NCI-H2107 treated with DMSO at 0.1 percent for 48 hours (cell line): ENCODE data around the gene RNF103.

ENCODE experiments used
- DNase-seq: peaks from one replicate; lab custom pipeline; 2025; ENCODE audit not compliant: unreplicated experiment; lab: John Stamatoyannopoulos, UW

RNF103 gene

GRCh38 chr2:86570059-86570458, 53.6 kb downstream of the RNF103 start:
- no peak for DNase-seq

DNA sequence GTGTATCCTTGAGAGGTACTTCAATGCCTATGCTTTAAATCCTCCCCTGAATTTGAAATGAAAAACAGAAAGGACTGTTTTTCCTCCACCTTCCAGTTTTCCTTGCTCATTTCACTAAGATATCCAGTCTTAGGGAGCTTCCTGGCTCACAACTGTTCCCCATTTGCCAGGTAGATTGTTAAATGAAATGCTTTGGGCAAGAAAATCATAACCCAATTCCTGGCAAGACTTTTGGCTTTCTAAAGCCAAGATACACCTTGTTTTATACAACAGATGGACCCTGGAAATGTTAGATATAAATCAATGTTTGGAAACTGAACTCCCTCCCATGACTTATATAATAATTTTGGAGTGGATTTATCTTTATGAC, 56.9 kb downstream of the RNF103 start:
- DNase-seq: no peak

GRCh38 chr2:86566158-86566820, 57.4 kb downstream of the RNF103 start:
- DNase-seq: no peak

DNA sequence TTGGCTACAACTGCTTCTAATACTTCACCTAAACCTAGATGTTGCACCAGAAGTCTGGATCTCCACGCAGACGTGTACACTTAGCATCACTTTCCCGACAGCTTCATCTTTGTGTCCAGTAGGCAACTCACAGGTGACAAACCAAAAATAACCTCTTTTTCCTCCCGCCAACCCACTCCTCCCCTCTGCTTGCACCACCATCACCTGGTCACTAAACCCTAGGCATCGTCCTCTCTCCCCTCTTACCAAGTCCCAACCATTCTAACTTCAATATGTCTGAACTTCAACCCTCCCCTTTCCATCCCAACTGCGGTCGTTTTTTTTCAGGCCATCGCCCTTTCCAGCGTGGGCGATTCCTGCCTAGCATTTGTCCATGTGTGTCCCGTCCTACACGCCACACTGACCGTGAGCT, 60.0 kb downstream of the RNF103 start:
- no peak for DNase-seq

DNA sequence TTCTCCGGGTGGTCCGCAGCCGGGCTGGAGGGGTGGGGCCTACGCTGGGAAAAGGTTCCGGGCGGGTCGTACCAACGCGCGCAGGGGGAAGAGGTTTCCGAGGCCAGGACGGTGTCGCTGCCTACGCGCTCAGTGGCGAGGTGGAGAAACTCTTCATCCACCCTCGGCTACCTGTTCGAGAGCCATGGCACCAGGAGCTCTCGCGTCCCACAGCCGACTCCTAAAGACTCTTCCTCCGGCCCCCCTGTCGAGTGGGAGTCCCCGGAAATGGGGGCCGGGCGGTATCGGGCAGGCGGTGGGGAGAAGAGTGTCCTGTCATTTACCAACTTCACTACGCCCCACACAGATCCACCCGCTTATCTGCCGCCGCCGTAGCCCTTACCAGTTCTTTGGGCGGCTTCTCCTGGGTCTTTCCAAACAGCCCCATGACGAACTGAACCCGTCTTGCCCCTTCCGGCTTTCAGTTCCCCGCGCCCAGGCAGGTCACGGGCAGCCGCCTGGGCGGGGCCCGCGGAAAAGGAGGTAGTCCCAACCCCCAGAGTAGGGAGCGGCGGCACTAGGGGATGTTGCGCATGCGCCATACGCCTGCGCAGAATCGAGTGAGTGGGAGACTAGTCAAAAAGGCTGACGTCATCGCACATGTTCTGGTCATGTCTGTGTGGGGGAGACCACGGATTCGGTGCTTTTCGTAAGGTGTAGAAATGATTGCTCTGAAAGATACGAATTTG, 60.6 kb downstream of the RNF103 start, which contains the start of gene CHMP3:
Gene CHMP3, minus strand, starts transcription at position 522 of the 728 bp plus-strand sequence. Its CDS starts 95 bp downstream, at position 427.
- DNase-seq: peak; percentile 93

- no peak for DNase-seq
Observed at GRCh38 chr2:86562485-86562921, 61.2 kb downstream of the RNF103 start.

GRCh38 chr2:86557836-86558235, 65.8 kb downstream of the RNF103 start:
- no peak for DNase-seq

DNA sequence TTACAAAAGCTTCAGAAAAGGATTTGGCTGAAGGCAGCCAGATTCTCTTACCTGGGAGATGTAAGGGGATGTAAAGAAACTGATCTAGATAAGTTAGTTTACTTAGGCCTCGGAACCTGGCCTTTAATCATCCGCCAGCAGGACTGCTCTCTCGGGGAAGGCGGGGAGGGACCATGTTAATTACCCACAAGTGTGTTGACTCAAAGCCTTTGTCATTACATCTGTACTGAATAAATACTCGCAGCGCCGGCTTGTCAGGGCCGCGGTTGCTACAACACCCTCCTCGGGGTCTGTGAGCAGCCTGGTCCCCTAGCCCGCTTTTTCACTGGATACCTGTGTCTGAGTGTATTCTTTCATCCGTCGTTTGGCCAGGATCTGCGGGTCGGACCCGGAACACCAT, 67.2 kb downstream of the RNF103 start:
- DNase-seq: no peak
